GM18861 (cell line): ENCODE data around the gene RUNX2.

Experiments used
- ATAC-seq: cut with Tn5 transposase; IDR thresholded peaks from one replicate; pipeline ENCODE4 v1.9.1; 2021; ENCODE audit not compliant: unreplicated experiment

The RUNX2 gene

DNA sequence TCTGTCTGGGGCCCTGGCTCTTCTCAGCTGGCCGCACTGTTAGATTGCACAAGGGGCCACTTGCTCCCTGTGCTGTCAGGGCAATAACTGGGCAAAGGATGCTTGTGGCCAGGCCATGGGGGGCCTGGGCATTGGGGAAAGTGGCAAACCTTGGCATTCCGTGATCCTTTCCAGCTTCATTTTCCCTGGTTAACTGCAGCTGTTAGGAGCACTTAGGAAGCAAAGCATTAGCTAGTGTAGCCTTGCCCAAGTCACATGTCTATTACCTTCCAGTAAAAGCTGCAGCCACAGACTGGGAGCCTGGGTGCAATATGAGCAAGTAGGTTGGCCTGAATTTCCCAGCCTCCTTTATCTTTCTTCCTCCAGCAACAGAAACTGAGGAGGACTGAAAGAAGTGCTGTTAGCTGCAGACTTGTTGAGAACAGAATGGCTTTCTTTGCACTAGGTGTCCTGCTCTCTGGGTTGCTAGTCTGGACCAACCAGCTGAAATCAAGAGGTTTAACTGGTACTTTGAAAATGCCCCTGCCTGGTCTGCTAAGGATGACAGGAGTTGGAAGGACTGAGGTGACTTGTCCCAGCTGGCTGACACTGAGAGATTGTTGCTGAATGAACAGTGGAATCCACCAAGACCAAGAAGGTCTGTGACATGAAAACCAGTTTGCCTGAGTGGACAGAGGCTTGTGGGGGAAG, 361.9 kb downstream of the RUNX2 start:
- no peak for ATAC-seq

DNA sequence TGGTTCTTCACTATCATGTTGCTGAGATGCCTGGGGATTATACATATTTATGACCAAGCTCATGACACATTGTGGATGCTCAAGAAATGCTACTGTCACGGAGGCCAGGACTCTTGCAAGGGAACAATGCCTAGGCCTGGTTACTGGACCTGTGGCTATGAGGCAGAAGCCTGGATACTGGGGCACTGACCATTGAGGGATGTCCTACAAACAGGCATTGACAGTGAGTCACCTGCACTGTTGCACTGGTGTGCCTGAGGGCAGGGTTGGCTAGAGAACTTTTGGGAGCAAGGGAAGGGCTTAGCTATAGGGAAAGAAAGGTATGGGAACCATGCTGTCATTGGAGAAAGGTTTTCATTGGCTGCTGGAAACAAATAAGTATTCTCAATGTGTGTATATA, 362.7 kb downstream of the RUNX2 start:
- ATAC-seq: no peak

DNA sequence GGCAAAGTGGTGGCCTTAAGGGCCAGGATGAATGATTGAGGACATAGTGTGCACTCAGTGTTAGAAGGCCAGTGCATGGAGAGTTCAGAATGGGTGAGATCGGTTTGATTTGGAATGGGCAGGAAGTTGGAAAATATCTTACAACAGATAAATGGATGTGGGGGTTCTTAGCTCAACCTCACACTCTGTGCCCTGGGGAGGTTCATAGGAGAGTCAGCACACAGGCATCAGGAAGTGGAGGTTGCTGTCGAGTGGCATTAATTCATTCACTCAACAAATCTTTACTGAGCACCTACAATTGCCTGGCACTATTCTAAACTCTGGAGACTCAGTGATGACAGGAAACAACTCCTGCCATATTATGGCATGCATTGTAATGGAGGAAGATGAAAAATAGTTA, 363.3 kb downstream of the RUNX2 start:
- ATAC-seq: no peak

DNA sequence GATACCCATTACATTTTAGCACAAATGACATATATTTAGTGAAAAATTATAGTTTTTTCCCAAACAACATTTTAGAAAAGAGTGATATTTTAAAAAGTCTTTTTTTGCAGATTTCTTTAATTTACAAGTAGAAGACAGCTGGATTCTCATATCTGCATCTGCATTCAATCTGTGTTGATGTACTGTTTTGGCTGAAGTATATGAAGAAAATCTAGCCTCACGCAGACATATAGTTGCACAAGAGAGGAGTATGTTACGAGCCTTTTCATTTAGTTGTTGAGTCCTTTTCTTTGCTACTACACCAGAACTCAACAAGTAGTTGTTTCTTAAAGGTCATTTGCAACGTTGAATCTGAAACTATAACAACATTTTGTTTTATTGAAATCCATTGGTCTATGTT, 363.9 kb downstream of the RUNX2 start:
- ATAC-seq: no peak

DNA sequence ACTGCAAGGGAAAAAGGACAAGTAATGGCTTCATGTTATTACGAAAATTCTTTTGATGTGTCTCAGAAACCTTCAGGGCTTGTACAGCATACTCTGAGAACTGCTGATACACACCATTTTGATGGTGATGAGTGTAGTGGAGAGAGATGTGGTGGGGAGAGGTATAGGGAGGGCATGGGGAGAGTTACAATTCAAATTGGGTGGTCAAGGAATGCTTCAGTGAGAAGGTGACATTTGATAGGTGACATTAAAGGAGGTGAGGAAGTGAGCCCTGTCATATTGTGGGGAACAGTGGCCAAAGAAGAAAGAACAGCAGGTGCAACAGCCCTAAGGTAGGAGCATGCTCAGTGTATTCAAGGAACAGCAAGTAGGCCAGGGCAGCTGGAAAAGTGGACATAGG, 368.6 kb downstream of the RUNX2 start:
- ATAC-seq: no peak

DNA sequence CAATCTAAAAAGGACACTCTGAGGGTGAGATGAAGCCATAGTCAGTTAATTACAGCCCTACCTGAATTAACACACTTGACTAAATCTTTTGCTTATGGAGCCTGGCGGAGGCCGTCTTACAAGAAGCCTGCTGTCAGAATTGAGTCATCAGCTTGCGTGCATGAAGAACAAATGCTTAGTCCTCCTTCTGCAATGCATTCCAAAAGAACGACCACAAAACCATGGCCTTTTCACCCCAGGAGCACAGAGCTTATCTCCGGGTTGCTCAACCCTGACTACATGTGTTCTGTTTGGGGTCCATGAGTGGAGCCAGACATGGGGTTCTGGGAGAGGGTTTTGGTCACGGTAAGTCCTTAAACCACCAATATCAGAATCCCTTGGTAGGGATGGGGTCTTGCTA, 369.5 kb downstream of the RUNX2 start:
- ATAC-seq: peak; percentile 92

DNA sequence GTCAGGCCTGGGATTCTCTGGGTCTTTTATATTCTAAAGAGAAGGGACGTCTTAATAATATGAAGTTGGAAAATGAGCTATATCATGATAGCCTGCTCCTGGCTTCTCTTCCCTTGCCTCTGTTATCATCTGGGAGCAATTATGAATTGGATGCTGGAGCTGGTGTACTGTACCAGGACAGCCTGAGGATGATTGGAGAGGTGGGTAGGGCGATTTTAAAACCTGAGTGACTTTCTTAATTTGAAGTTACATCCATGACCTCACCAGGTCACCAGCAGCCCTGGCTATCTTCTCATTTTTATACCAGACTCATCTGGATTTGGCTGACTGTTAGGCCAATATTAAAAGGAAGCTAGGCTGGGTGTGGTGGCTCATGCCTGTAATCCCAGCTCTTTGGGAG, 369.9 kb downstream of the RUNX2 start:
- ATAC-seq: no peak

DNA sequence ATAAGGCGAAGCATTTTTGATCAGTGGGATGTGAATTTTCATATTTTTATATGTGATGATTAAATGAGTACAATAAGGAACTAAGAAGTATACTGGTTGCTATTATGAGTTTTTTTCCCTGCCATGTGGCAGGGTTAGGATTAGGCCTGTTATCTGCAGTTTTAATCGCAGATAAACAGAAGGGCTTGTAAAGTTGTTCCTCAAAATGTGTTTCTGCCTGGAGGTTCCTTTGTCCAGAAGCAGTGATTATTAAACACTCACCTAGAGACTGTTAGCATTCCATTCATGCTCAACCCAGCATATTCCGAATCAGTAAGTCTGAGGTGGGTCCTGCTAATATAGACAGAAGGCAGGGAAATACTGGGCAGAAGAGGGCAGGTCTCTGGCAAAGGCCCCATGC, 371.5 kb downstream of the RUNX2 start:
- ATAC-seq: no peak

DNA sequence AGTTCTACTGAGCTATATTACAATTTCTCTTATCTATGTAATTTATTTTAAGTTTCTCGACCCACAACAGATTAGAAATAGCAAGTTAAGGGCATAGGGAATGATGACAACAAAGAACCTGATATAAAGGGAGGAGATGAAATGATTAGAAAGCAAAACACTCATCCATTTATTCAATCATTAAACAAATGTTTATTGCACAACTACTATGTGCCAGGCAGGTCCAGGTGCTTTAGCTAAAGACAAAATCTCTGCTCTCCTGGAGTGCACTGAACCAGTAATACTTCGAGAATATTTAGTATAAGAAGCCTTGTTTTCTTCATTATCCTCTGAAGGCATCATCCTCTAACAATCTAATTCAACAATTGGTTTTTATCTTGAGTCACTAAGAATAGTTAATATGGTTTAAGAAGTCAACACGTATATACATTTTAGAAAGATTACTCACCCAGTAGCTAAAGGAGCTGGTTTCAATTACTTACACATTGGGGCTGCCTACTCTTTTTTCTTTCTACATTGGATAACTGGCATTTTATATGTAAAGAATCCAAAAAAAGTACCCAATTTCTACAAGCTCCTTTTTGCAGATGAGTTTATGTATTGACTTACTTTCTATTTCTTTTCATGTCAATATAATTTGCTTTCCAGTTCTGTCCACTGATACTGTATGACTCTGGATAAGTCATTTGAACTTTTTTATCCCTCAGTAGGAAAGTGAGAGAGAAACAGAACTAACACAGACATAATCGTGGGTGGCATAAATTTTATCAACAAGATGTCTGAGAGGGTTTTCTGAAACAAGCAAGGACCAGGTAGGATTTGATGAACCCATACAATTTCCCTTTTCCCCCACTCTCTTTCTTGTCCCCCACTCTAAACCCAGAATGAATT, 375.0 kb downstream of the RUNX2 start:
- no peak for ATAC-seq

DNA sequence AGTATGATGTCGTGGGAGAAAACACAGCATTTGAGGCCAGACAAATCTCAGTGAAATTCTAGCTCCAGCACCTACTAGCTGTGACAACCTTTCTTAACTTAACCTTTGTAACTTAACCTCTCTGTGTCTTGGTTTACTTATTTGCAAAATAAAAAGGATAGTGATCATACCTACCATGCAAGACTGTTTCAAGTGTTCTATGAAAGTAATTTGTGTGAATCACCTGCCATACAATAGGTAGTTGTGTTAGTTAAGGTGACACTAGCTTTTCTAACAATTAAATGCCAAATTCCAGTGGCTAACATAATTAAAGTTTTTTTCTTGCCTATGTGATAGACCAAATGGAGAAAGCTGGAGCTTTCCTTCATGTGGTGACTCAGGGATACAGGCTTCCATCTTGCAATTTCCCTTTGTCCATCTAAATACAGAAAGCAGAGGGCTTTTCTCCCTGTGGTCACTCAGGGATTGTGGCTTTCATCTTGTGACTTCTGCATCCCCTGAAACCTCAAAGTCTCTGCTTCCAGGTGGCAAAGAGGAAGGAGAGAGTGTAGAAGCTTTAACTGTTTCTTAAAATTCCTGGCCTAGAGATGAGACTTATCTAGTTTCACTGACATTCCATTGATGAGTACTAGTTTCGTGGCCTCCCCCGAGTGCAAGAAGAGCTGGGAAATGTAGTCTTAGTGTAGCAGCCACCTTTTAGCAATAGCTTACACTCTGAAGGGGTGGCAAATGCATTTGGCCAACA, 376.1 kb downstream of the RUNX2 start:
- no peak for ATAC-seq

DNA sequence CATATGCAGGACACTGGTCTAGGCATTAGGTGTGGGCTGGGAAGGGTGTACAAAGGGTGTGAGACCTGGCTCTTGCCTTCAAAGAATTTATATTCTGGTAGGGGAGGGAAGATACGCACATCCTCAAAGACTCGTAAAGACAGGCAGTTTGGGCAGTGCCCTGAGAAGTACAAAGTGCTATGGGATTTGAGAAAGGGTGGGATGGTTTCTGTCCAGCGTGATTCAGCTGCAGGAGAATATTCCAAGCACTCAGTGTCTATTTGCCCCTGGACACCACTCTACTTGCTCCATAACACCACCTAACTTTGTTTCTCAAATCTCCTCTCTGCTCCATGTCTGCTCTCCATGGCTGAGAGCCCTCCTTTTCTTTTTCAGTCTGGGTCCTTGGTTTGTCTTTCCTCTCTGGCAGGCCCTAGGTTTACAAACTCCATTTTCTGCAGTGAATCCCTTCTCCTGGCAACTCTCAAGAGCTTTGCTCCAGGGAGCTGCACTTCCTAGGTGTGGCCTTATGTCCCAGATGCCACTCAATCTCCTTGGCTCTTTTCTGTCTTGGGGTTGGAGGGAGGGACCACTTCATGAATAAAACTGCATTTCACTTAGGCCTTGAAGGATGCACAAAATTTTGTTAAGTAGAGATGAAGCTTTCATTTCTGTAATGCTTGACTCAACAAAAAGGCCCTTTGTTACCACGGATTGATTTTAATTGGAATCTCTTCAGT, 377.2 kb downstream of the RUNX2 start:
- ATAC-seq: no peak

DNA sequence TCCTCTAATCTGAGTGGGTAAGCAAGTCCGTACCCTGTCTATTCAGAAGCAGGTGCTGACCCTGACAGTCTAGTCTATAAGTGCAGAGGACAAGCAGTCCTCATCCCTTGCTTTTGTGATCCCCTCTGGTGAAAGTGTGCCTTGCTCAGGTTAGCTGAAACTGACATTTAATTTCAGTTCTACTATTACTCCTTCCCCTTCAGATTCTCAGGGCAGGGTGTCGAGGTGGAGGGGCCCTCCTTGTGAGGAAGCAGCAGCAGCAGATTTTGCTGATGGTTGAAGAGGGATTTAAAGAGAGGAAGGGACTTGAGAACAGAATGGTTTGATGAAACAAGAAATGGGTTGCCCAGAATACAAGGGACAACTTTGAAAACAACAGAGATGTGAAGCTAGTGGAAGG, 378.2 kb downstream of the RUNX2 start:
- no peak for ATAC-seq

DNA sequence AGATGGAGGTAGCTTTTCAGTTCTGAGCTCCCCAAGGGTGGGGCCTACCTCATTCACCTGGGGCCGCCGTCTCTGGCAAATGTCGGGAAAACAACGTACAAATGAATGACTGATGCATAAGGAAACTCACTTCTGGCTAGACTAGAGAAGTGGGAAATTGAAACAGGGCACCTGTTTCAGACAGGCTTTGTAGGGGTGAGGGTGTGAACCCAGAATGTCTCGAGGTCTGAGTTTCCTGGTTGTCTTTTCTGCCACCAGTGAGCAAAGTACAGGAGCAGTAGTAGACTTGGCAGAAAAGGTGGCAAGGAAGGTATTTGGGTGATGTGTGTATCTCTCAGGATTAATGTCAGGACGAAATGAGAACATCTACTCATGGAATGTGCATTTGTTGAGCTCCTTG, 379.0 kb downstream of the RUNX2 start:
- no peak for ATAC-seq

DNA sequence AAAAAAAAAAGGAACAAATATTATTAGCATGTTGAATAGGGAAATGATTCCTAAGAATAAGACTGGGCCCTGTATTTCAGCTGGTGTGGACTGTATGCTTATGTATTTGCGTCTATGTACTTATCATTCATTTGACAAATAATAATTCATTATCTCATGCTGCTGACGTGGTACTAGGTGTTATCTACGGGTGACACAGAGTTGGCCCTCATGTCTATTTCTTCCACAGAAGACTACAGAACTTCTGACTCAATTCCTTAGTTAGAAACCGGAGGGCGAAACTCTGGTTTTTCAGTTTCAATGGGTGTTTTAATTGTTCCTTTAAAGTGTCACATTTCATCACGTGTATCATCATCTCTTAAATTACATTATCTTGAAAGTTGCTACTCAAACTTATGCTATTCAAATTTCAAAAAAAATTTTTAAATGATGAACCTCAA, 381.7 kb downstream of the RUNX2 start:
- ATAC-seq: peak; percentile 71

DNA sequence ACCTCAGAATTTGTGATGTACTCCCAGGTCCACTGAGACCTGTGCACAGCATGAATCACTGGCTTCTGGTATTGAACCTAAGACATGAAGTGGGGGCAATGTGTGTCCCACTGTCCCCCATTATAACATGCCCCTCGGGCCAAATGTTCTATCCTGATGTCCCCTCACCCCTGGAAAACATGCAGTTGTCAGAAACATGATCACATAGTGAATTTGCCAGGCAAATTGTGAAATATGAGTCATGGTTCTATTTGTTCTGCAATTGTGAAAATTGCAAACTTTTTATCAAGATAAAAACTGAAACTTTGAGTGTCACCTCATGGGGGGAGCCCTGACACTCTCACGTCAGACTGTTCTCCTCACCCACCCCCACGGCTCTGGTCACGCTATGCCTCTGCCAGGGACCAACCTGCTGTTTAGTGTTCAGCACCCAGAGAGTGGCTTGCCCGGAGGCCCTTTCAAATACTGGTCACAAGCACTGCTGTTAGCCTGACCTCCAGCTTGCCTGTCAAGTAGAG, 382.2 kb downstream of the RUNX2 start:
- peak; percentile 58 for ATAC-seq

DNA sequence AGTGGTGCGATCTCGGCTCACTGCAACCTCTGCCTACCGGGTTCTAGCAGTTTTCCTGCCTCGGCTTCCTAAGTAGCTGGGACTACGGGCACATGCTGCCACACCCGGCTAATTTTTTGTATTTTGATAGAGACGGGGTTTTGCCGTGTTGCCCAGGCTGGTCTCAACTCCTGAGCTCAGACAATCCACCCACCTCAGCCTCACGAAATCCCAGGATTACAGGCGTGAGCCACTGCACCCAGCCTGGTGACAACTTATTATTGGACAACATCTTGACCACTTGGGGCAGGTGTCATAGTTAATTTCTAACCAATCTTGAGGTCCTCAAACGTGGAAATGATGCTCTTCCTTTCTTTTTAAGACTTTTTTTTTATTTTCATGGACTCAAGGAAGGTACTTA, 383.9 kb downstream of the RUNX2 start:
- ATAC-seq: no peak

DNA sequence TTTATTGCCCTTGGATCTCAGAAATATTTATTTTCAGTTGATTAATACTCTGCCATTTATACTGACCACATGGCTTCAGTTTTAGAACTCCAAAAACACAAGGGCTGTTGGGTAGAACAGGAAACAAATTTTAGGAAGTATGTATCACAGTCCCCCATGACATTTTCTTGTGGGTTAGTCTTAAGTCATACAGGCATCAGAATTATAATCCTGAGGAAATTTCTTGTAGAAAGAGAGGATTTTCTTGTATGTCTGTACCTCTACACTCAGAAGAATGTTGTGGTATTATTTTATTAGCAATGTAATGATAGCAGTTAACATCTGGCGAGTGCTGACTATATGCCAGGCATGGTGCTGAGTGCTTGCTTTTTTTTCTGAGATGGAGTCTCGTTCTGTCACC, 384.7 kb downstream of the RUNX2 start:
- ATAC-seq: no peak
